BLaER1 treated with 17β-estradiol and CSF1 and Interleukin-3, amounts not matched to agents 10 nM and 100 nM (cell line): ENCODE measurements around the gene KLC1.

Experiments
- H3K27ac ChIP-seq, 11 experiments: shearing (Covaris generic); formaldehyde crosslinking; 2 replicates each; pipeline ENCODE4 v1.8.1; 2022
- H3K27me3 ChIP-seq, 11 experiments: shearing (Covaris generic); formaldehyde crosslinking; 2 replicates each; pipeline ENCODE4 v1.8.1; 2022
- H3K36me3 ChIP-seq, 11 experiments: shearing (Covaris generic); formaldehyde crosslinking; 2 replicates each; pipeline ENCODE4 v1.8.1; 2022
- H3K4me1 ChIP-seq, 10 experiments: shearing (Covaris generic); formaldehyde crosslinking; 2 replicates each; pipeline ENCODE4 v1.8.1; 2022
- H3K4me2 ChIP-seq, 11 experiments: shearing (Covaris generic); formaldehyde crosslinking; 2 replicates each; pipeline ENCODE4 v1.8.1; 2022
- H3K4me3 ChIP-seq, 10 experiments: shearing (Covaris generic); formaldehyde crosslinking; 2 replicates each; pipeline ENCODE4 v1.8.1; 2022
- H3K9ac ChIP-seq, 11 experiments: shearing (Covaris generic); formaldehyde crosslinking; 2 replicates each; pipeline ENCODE4 v1.8.1; 2022
- H3K9me3 ChIP-seq, 11 experiments: shearing (Covaris generic); formaldehyde crosslinking; replicated peaks in 1 of 11; 2 replicates each; pipeline ENCODE4 v1.8.1; 2022
- H4K20me1 ChIP-seq, 11 experiments: shearing (Covaris generic); formaldehyde crosslinking; 2 replicates each; pipeline ENCODE4 v1.8.1; 2022
- Cebpa-rat ChIP-seq, 11 experiments: shearing (Covaris generic); IDR thresholded peaks; 2 replicates each; pipeline ENCODE4 v1.8.1; 2022

KLC1 gene

GRCh38 chr14:103709814-103710213, 80.8 kb downstream of the KLC1 start:
- no peak overlapping the region for H3K4me3 ChIP-seq
- H3K9me3 ChIP-seq, result no peaks in the 10 kb centered on the region
- no peak for TF ChIP-seq Cebpa-rat (IDR thresholded peaks at IDR 0.05)
- peaks cover 44 to 86% (median 75%) of the 10 kb centered on the region in 11 experiments; a peak in 21 of 22 replicates for H3K36me3 ChIP-seq
- H3K9ac ChIP-seq, result peak overlapping the region in 3 of 11 experiments; percentile 8 to 17 (median 16); a peak in 6 of 22 replicates
- H3K4me2 ChIP-seq, result no peak overlapping the region
- H3K27ac ChIP-seq, result no peak overlapping the region
- H3K27me3 ChIP-seq, result no peaks in the 10 kb centered on the region
- H3K4me1 ChIP-seq, result peaks cover 15 to 47% (median 27%) of the 10 kb centered on the region in 10 experiments
- H4K20me1 ChIP-seq, result peaks cover 0 to 90% (median 70%) of the 10 kb centered on the region in 11 experiments; a peak in 20 of 22 replicates

DNA sequence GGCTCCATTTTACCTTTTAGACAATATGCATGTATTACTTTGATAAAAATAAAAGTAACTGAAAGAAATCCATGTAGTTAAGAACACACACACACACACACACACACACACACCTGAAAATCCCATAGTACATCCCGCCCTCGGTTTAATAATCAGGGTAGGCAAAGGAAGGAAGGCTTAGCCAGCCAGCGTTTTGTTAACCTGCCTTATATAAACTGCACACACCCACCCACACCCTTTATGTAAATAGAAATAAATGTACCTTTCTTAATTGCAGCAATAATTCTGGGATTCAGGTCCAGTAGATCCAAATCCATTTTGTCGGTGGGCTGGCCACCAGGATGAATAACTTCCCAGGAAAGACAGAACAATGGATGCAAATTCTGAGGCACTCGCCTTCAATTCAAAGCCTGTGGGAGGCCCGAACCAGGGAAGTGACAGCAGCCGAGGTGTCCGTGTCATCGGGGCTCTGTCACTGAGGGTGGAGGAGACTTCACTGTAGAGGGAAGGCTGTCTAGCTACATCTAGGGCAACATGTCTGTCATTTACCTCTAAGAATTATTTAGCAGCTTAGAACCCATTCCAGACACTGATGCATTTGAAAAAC, 81.9 kb downstream of the KLC1 start:
- no peaks in the 10 kb centered on the region for H3K9me3 ChIP-seq
- 0 out of 22 replicates have a peak overlapping the region, but pooled peaks of 2 of the 11 experiments have one; percentile 7 to 21 for H3K4me2 ChIP-seq
- peaks cover 15 to 42% (median 27%) of the 10 kb centered on the region in 10 experiments for H3K4me1 ChIP-seq
- peak overlapping the region in 3 of 11 experiments; percentile 8 to 46 (median 24); a peak in 9 of 22 replicates for H3K9ac ChIP-seq
- peaks cover 0 to 79% (median 60%) of the 10 kb centered on the region in 11 experiments; a peak in 20 of 22 replicates for H4K20me1 ChIP-seq
- H3K27me3 ChIP-seq, result no peaks in the 10 kb centered on the region
- H3K4me3 ChIP-seq, result no peak overlapping the region
- H3K36me3 ChIP-seq, result peaks cover 35 to 75% (median 64%) of the 10 kb centered on the region in 11 experiments; a peak in 21 of 22 replicates
- H3K27ac ChIP-seq, result peak overlapping the region in 1 of 11 experiments; percentile 12; a peak in 1 of 22 replicates
- no peak for TF ChIP-seq Cebpa-rat (IDR thresholded peaks at IDR 0.05)

GRCh38 chr14:103711516-103712431, 82.8 kb downstream of the KLC1 start:
- no peak for TF ChIP-seq Cebpa-rat (IDR thresholded peaks at IDR 0.05)
- Histone ChIP-seq H3K4me3 (no peak overlapping the region), H3K36me3 (peaks cover 26 to 66% (median 55%) of the 10 kb centered on the region in 11 experiments; a peak in 21 of 22 replicates), H3K4me1 (peaks cover 21 to 46% (median 31%) of the 10 kb centered on the region in 10 experiments), H3K27me3 (no peaks in the 10 kb centered on the region), H3K9ac (peak overlapping the region in 10 of 11 experiments; percentile 8 to 98 (median 46); a peak in 14 of 22 replicates), H3K9me3 (no peaks in the 10 kb centered on the region), H3K4me2 (peak overlapping the region in 4 of 11 experiments; percentile 7 to 42 (median 19); a peak in 4 of 22 replicates), H3K27ac (peak overlapping the region in 5 of 11 experiments; percentile 3 to 38 (median 17); a peak in 4 of 22 replicates), H4K20me1 (peaks cover 2 to 77% (median 59%) of the 10 kb centered on the region in 11 experiments; a peak in 21 of 22 replicates)

DNA sequence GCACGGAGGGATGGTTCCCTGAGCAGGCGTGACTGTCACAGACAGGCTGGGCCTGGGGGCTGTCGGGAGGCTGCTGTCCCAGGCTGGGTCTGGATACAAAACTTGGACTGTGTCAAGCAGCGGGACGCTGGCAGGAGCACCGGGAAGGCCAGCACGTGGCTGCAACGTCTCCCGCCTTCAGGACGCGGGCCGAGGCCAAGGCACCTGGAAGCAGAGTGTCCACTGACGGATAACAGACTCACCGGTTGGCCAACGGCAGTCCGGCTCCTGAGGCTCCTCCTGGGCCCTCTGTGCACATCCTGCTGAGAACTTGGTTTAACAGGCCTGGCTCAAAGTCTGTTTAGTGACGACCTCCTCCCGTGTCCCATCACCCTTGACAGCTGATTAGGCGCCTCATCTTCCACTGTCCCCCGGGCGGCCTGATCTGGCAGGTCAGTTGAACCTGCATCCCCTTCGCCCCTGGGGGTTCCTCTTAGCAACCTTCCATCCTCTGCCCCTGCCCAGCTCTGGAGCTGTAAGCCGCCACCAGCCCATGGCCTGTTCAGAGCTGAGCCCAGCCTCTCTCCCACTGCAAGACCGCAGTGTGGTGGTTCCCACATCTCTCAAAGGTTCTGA, 83.7 kb downstream of the KLC1 start:
- Histone ChIP-seq H3K4me3 (no peak overlapping the region), H3K36me3 (peaks cover 16 to 57% (median 45%) of the 10 kb centered on the region in 11 experiments; a peak in 21 of 22 replicates), H3K9me3 (no peaks in the 10 kb centered on the region), H3K27ac (peak overlapping the region in 4 of 11 experiments; percentile 3 to 94 (median 36); a peak in 4 of 22 replicates), H3K4me2 (peak overlapping the region in 4 of 11 experiments; percentile 80 to 95 (median 93); a peak in 3 of 22 replicates), H4K20me1 (peaks cover 12 to 77% (median 58%) of the 10 kb centered on the region in 11 experiments; a peak in 21 of 22 replicates), H3K9ac (peak overlapping the region in 9 of 11 experiments; percentile 46 to 98 (median 96); a peak in 15 of 22 replicates), H3K27me3 (no peaks in the 10 kb centered on the region), H3K4me1 (peaks cover 29 to 56% (median 40%) of the 10 kb centered on the region in 10 experiments)
- TF ChIP-seq Cebpa-rat (IDR thresholded peaks at IDR 0.05), result no peak

DNA sequence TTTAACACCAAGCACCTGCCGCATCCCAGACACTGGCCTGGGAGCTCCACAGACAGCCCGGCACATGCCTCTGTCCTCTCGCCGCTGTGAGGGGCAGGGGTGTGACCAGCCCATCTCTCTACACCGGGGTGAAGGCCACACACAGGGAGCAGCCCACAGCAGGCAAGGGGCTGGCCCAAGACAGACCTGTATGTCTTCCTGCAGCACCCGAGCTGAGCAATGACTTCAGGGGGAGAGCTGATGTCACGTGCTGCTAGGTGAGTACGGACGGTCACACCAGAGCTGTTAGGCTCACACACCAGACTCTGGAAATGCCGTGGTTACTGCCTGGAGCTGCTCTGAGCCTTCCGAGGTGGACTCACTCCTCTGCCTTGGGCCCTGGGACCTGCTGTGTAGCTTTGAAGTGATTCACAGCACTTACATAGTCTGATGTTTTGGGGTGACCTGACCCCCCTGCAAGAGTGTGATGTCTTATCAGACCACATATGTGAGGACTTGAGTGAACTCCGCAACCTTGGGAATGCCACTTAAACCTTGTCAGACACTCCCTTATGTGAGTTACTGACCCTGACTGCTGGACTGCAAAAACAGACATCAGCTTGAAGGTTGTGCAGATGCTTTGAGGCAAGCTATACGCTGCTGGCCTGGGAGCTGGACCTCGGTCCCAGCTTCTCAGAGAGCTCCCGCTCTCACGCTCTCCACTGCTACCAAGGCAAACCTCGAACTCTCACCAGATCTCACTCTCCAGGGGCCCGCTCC, 84.5 kb downstream of the KLC1 start:
- H3K27ac ChIP-seq, result peak overlapping the region in 8 of 11 experiments; percentile 94 to 97 (median 95); a peak in 11 of 22 replicates
- no peaks in the 10 kb centered on the region for H3K27me3 ChIP-seq
- H4K20me1 ChIP-seq, result peaks cover 19 to 77% (median 61%) of the 10 kb centered on the region in 11 experiments; a peak in 21 of 22 replicates
- no peaks in the 10 kb centered on the region for H3K9me3 ChIP-seq
- H3K9ac ChIP-seq, result peak overlapping the region; percentile 87 to 98 (median 96); a peak in 20 of 22 replicates
- H3K4me3 ChIP-seq, result peak overlapping the region in 9 of 10 experiments; percentile 78 to 94 (median 86); a peak in 12 of 20 replicates
- H3K4me1 ChIP-seq, result peaks cover 35 to 63% (median 45%) of the 10 kb centered on the region in 10 experiments
- no peak for TF ChIP-seq Cebpa-rat (IDR thresholded peaks at IDR 0.05)
- peak overlapping the region; percentile 80 to 98 (median 93); a peak in 21 of 22 replicates for H3K4me2 ChIP-seq
- peaks cover 9 to 56% (median 38%) of the 10 kb centered on the region in 11 experiments; a peak in 21 of 22 replicates for H3K36me3 ChIP-seq

GRCh38 chr14:103714063-103714724, 85.2 kb downstream of the KLC1 start:
- no peaks in the 10 kb centered on the region for H3K27me3 ChIP-seq
- peak overlapping the region in 10 of 11 experiments; percentile 74 to 97 (median 95); a peak in 19 of 22 replicates for H3K27ac ChIP-seq
- no peak for TF ChIP-seq Cebpa-rat (IDR thresholded peaks at IDR 0.05)
- no peaks in the 10 kb centered on the region for H3K9me3 ChIP-seq
- peaks cover 42 to 68% (median 51%) of the 10 kb centered on the region in 10 experiments for H3K4me1 ChIP-seq
- H3K4me2 ChIP-seq, result peak overlapping the region; percentile 80 to 98 (median 93)
- H3K36me3 ChIP-seq, result peaks cover 4 to 51% (median 31%) of the 10 kb centered on the region in 11 experiments; a peak in 19 of 22 replicates
- H4K20me1 ChIP-seq, result peaks cover 26 to 77% (median 61%) of the 10 kb centered on the region in 11 experiments; a peak in 21 of 22 replicates
- peak overlapping the region; percentile 87 to 98 (median 96) for H3K9ac ChIP-seq
- peak overlapping the region; percentile 78 to 94 (median 86) for H3K4me3 ChIP-seq
